Measurements from ENCODE around the gene MMP20. TPM values are rescaled to one million over a fixed set of nuclear protein-coding genes. Genes with fewer than 3 reads are reported as not detected.

MMP20 gene
- total RNA-seq, 1 donor from 2014 or later = not detected

GRCh38 chr11:102551169-102551781 is 73.9 kb downstream of the MMP20 start:
- H3K27me3 ChIP-seq (ENCODE audit: insufficient read depth, low read length) = no peaks in the 10 kb centered on the region
- H3K4me2 ChIP-seq (ENCODE audit: low read length) = no peak overlapping the region
- Mint-ChIP-seq H3K9me3 (ENCODE audit: unreplicated experiment) (no peaks in the 10 kb centered on the region), H3K4me1 (ENCODE audit: low read depth, unreplicated experiment) (peaks cover 28% of the 10 kb centered on the region), H3K4me3 (ENCODE audit: unreplicated experiment) (no peak overlapping the region), H3K27ac (ENCODE audit: unreplicated experiment) (peak overlapping the region; percentile 38), H3K36me3 (ENCODE audit: low read depth, unreplicated experiment) (no peaks in the 10 kb centered on the region), H3K27me3 (ENCODE audit: low read depth, unreplicated experiment) (no peaks in the 10 kb centered on the region)
- H3K9me3 ChIP-seq (ENCODE audit: insufficient read depth, low read depth, low read length) = no peaks in the 10 kb centered on the region
- FAIRE-seq (no peak), DNase-seq (ENCODE audit: low read depth) (no peak)
- no peak overlapping the region for H3K9ac ChIP-seq (ENCODE audit: low read length)
- no peak overlapping the region for H3K27ac ChIP-seq (ENCODE audit: low read depth, low read length)
- H3K79me2 ChIP-seq (ENCODE audit: insufficient read depth, low read length) = no peaks in the 10 kb centered on the region
- H3K36me3 ChIP-seq (ENCODE audit: insufficient read depth, low read length) = no peaks in the 10 kb centered on the region
- TF ChIP-seq CTCF (IDR thresholded peaks at IDR 0.05; ENCODE audit: insufficient read depth, low read depth, low read length) (no peak), EZH2 (IDR thresholded peaks at IDR 0.05; ENCODE audit: insufficient read depth, low read length) (no peak)
- peak overlapping the region; percentile 45 for H2AFZ ChIP-seq (ENCODE audit: low read depth, low read length)
- no peaks in the 10 kb centered on the region for H4K20me1 ChIP-seq (ENCODE audit: insufficient read depth, low read length)
- no peak overlapping the region for H3K4me3 ChIP-seq (ENCODE audit: insufficient read depth, low read depth, low read length)
- H3K4me1 ChIP-seq (ENCODE audit: insufficient read depth, low read length) = peaks cover 13% of the 10 kb centered on the region

- Histone ChIP-seq H3K27me3 (ENCODE audit: insufficient read depth, low read length) (no peaks in the 10 kb centered on the region), H3K36me3 (ENCODE audit: insufficient read depth, low read length) (no peaks in the 10 kb centered on the region), H3K4me2 (ENCODE audit: low read length) (no peak overlapping the region), H3K27ac (ENCODE audit: low read depth, low read length) (no peak overlapping the region), H3K4me1 (ENCODE audit: insufficient read depth, low read length) (peaks cover 4% of the 10 kb centered on the region), H3K4me3 (ENCODE audit: insufficient read depth, low read depth, low read length) (no peak overlapping the region), H3K79me2 (ENCODE audit: insufficient read depth, low read length) (no peaks in the 10 kb centered on the region), H3K9me3 (ENCODE audit: insufficient read depth, low read depth, low read length) (no peaks in the 10 kb centered on the region), H3K9ac (ENCODE audit: low read length) (no peak overlapping the region), H4K20me1 (ENCODE audit: insufficient read depth, low read length) (no peaks in the 10 kb centered on the region), H2AFZ (ENCODE audit: low read depth, low read length) (no peak overlapping the region)
- Mint-ChIP-seq H3K4me3 (ENCODE audit: unreplicated experiment) (no peak overlapping the region), H3K9me3 (ENCODE audit: unreplicated experiment) (no peaks in the 10 kb centered on the region), H3K27me3 (ENCODE audit: low read depth, unreplicated experiment) (no peaks in the 10 kb centered on the region), H3K36me3 (ENCODE audit: low read depth, unreplicated experiment) (no peaks in the 10 kb centered on the region), H3K27ac (ENCODE audit: unreplicated experiment) (no peak overlapping the region), H3K4me1 (ENCODE audit: low read depth, unreplicated experiment) (peaks cover 12% of the 10 kb centered on the region)
- TF ChIP-seq CTCF (IDR thresholded peaks at IDR 0.05; ENCODE audit: insufficient read depth, low read depth, low read length) (no peak), EZH2 (IDR thresholded peaks at IDR 0.05; ENCODE audit: insufficient read depth, low read length) (no peak)
- no peak for DNase-seq (ENCODE audit: low read depth)
- FAIRE-seq = no peak
Observed at GRCh38 chr11:102546923-102547471, 78.1 kb downstream of the MMP20 start.

GRCh38 chr11:102546427-102546826 is 78.7 kb downstream of the MMP20 start:
- Mint-ChIP-seq H3K27ac (ENCODE audit: unreplicated experiment) (no peak overlapping the region), H3K4me1 (ENCODE audit: low read depth, unreplicated experiment) (peaks cover 7% of the 10 kb centered on the region), H3K36me3 (ENCODE audit: low read depth, unreplicated experiment) (no peaks in the 10 kb centered on the region), H3K4me3 (ENCODE audit: unreplicated experiment) (no peak overlapping the region), H3K9me3 (ENCODE audit: unreplicated experiment) (no peaks in the 10 kb centered on the region), H3K27me3 (ENCODE audit: low read depth, unreplicated experiment) (no peaks in the 10 kb centered on the region)
- no peak overlapping the region for H3K27ac ChIP-seq (ENCODE audit: low read depth, low read length)
- no peak overlapping the region for H3K4me3 ChIP-seq (ENCODE audit: insufficient read depth, low read depth, low read length)
- H3K79me2 ChIP-seq (ENCODE audit: insufficient read depth, low read length) = no peaks in the 10 kb centered on the region
- FAIRE-seq (no peak), DNase-seq (ENCODE audit: low read depth) (no peak)
- H3K36me3 ChIP-seq (ENCODE audit: insufficient read depth, low read length) = no peaks in the 10 kb centered on the region
- H3K9ac ChIP-seq (ENCODE audit: low read length) = no peak overlapping the region
- H4K20me1 ChIP-seq (ENCODE audit: insufficient read depth, low read length) = no peaks in the 10 kb centered on the region
- H3K4me1 ChIP-seq (ENCODE audit: insufficient read depth, low read length) = no peaks in the 10 kb centered on the region
- H3K4me2 ChIP-seq (ENCODE audit: low read length) = no peak overlapping the region
- no peaks in the 10 kb centered on the region for H3K27me3 ChIP-seq (ENCODE audit: insufficient read depth, low read length)
- TF ChIP-seq EZH2 (IDR thresholded peaks at IDR 0.05; ENCODE audit: insufficient read depth, low read length) (no peak), CTCF (IDR thresholded peaks at IDR 0.05; ENCODE audit: insufficient read depth, low read depth, low read length) (no peak)
- no peaks in the 10 kb centered on the region for H3K9me3 ChIP-seq (ENCODE audit: insufficient read depth, low read depth, low read length)
- no peak overlapping the region for H2AFZ ChIP-seq (ENCODE audit: low read depth, low read length)

Measured in astrocyte (in vitro differentiated cells and primary cell).